ENCODE data around the gene CHPF2.

GRCh38 chr7:151278949-151279348 is 46.7 kb downstream of the CHPF2 start:
- TF ChIP-seq CTCF (IDR thresholded peaks at IDR 0.05) (no peak), EP300 (IDR thresholded peaks at IDR 0.05) (no peak)

Measured in tibial nerve (tissue), 4 donors.